Hepatocyte (in vitro differentiated cells): ENCODE measurements around the gene LPP. TPM values are rescaled to one million over a fixed set of nuclear protein-coding genes. Genes with fewer than 3 reads are reported as not detected.

Source experiments
- DNase-seq: peaks from one replicate; pipeline ENCODE4 v3.0.0-alpha.2; 2016; ENCODE audit warnings: low spot score
- H2AFZ ChIP-seq: fragments of 200-600 bp; sonication (generic); 2 replicates; pipeline ENCODE4 v1.6.0; 2016; ENCODE audit warnings: antibody characterized with exemption, mild to moderate bottlenecking
- H3K27ac ChIP-seq: fragments of 200-600 bp; sonication (generic); 2 replicates; pipeline ENCODE4 v1.5.1; 2016; ENCODE audit warnings: mild to moderate bottlenecking
- H3K27me3 ChIP-seq: fragments of 200-600 bp; sonication (generic); 2 replicates; pipeline ENCODE4 v1.6.1; 2016
- H3K36me3 ChIP-seq: fragments of 200-600 bp; sonication (generic); replicated peaks from 2 replicates; pipeline ENCODE4 v1.5.1; 2016; ENCODE audit warnings: low read depth; ENCODE audit not compliant: insufficient read depth
- H3K4me1 ChIP-seq: fragments of 200-600 bp; sonication (generic); 2 replicates; pipeline ENCODE4 v1.5.1; 2016; ENCODE audit warnings: mild to moderate bottlenecking, moderate library complexity; ENCODE audit not compliant: insufficient read depth
- H3K4me2 ChIP-seq: fragments of 200-600 bp; sonication (generic); 2 replicates; pipeline ENCODE4 v1.6.0; 2016
- H3K4me3 ChIP-seq: fragments of 200-600 bp; sonication (generic); 2 replicates; pipeline ENCODE4 v1.5.1; 2016; ENCODE audit warnings: mild to moderate bottlenecking
- H3K79me2 ChIP-seq: fragments of 200-600 bp; sonication (generic); 2 replicates; pipeline ENCODE4 v1.6.0; 2017; ENCODE audit warnings: mild to moderate bottlenecking
- H3K9me2 ChIP-seq: fragments of 200-600 bp; sonication (generic); replicated peaks from 2 replicates; pipeline ENCODE4 v1.6.0; 2017; ENCODE audit warnings: mild to moderate bottlenecking; ENCODE audit not compliant: insufficient read depth
- H3K9me3 ChIP-seq: fragments of 200-600 bp; sonication (generic); 2 replicates; pipeline ENCODE4 v1.5.1; 2016; ENCODE audit warnings: low read depth, mild to moderate bottlenecking
- H4K20me1 ChIP-seq: fragments of 200-600 bp; sonication (generic); 2 replicates; pipeline ENCODE4 v1.6.0; 2016; ENCODE audit warnings: mild to moderate bottlenecking; ENCODE audit not compliant: insufficient read depth, poor library complexity, severe bottlenecking
- EZH2 ChIP-seq: fragments of 200-600 bp; sonication (generic); IDR thresholded peaks from 2 replicates; pipeline ENCODE4 v1.6.1; 2016; ENCODE audit warnings: antibody characterized with exemption, mild to moderate bottlenecking, borderline replicate concordance
- EZH2phosphoT487 ChIP-seq: fragments of 200-600 bp; sonication (generic); IDR thresholded peaks from one replicate; pipeline ENCODE4 v1.6.1; 2018; ENCODE audit warnings: antibody characterized with exemption, mild to moderate bottlenecking, low read depth, moderate library complexity; ENCODE audit not compliant: unreplicated experiment, severe bottlenecking
- WGBS: methylation state at CpG from one replicate; pipeline ENCODE4 v1.1.6; 2016; ENCODE audit warnings: low lambda C conversion rate; ENCODE audit errors: missing lambda C conversion rate; 5-methylcytosine and 5-hydroxymethylcytosine counted together
- polyA plus RNA-seq: library from polyadenylated mRNA; unstranded; fragments of >200 nt; fragmentation: Nextera tagmentation; extraction: Ambion mirVana; gene quantifications from 2 replicates; pipeline ENCODE4 v1.2.1, GENCODE V29; 2016
- total RNA-seq: library from RNA; depleted of rRNA; stranded (reverse); fragments of >200 nt; gene quantifications from 2 replicates; pipeline ENCODE4 v1.2.3, GENCODE V29; 2014
- TF ChIP-seq, protein P1 (sequence below): fragments of 200-600 bp; sonication (generic); IDR thresholded peaks from 2 replicates; pipeline ENCODE4 v1.5.1; 2016; ENCODE audit warnings: antibody characterized with exemption, mild to moderate bottlenecking; ENCODE audit not compliant: poor library complexity

The LPP gene
- total and polyA plus RNA-seq, 2 experiments from 2014 or later, result 53.2 to 73.8 TPM

- H4K20me1 ChIP-seq, result no peaks in the 10 kb centered on the region
- peaks cover 21% of the 10 kb centered on the region for H3K4me1 ChIP-seq
- no peak overlapping the region for H3K27ac ChIP-seq
- H3K4me2 ChIP-seq, result no peak overlapping the region
- H3K79me2 ChIP-seq, result peaks cover 75% of the 10 kb centered on the region
- TF ChIP-seq EZH2phosphoT487 (no peak), EZH2 (no peak)
- TF ChIP-seq, protein P1, sequence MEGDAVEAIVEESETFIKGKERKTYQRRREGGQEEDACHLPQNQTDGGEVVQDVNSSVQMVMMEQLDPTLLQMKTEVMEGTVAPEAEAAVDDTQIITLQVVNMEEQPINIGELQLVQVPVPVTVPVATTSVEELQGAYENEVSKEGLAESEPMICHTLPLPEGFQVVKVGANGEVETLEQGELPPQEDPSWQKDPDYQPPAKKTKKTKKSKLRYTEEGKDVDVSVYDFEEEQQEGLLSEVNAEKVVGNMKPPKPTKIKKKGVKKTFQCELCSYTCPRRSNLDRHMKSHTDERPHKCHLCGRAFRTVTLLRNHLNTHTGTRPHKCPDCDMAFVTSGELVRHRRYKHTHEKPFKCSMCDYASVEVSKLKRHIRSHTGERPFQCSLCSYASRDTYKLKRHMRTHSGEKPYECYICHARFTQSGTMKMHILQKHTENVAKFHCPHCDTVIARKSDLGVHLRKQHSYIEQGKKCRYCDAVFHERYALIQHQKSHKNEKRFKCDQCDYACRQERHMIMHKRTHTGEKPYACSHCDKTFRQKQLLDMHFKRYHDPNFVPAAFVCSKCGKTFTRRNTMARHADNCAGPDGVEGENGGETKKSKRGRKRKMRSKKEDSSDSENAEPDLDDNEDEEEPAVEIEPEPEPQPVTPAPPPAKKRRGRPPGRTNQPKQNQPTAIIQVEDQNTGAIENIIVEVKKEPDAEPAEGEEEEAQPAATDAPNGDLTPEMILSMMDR, result no peak
- WGBS, result 79% methylated on average over 3 of the region's 3 CpGs
- no peak overlapping the region for H2AFZ ChIP-seq
- no peaks in the 10 kb centered on the region for H3K27me3 ChIP-seq
- no peak for DNase-seq
- no peaks in the 10 kb centered on the region for H3K36me3 ChIP-seq
- H3K4me3 ChIP-seq, result no peak overlapping the region
- no peaks in the 10 kb centered on the region for H3K9me2 ChIP-seq
- no peaks in the 10 kb centered on the region for H3K9me3 ChIP-seq
These were observed 247.5 kb downstream of the LPP start for GRCh38 chr3:188401244-188401993.

- H3K9me2 ChIP-seq, result no peaks in the 10 kb centered on the region
- no peaks in the 10 kb centered on the region for H3K36me3 ChIP-seq
- H3K79me2 ChIP-seq, result peaks cover 67% of the 10 kb centered on the region
- no peak overlapping the region for H2AFZ ChIP-seq
- peaks cover 17% of the 10 kb centered on the region for H3K4me1 ChIP-seq
- no peak for TF ChIP-seq EZH2phosphoT487
- TF ChIP-seq EZH2, result no peak
- TF ChIP-seq, protein P1, result no peak
- no peak overlapping the region for H3K4me3 ChIP-seq
- H3K4me2 ChIP-seq, result no peak overlapping the region
- no peak for DNase-seq
- H3K9me3 ChIP-seq, result no peaks in the 10 kb centered on the region
- no peaks in the 10 kb centered on the region for H4K20me1 ChIP-seq
- H3K27me3 ChIP-seq, result no peaks in the 10 kb centered on the region
- H3K27ac ChIP-seq, result no peak overlapping the region
These were observed 248.3 kb downstream of the LPP start for GRCh38 chr3:188402229-188402628.

- DNase-seq, result no peak
- Histone ChIP-seq H3K27me3 (no peaks in the 10 kb centered on the region), H4K20me1 (no peaks in the 10 kb centered on the region), H3K27ac (no peak overlapping the region), H3K9me2 (no peaks in the 10 kb centered on the region), H3K4me2 (no peak overlapping the region), H3K9me3 (no peaks in the 10 kb centered on the region), H3K4me3 (no peak overlapping the region), H3K36me3 (no peaks in the 10 kb centered on the region), H3K79me2 (peaks cover 61% of the 10 kb centered on the region), H3K4me1 (peaks cover 9% of the 10 kb centered on the region), H2AFZ (no peak overlapping the region)
- 96% methylated on average over 1 of the region's 1 CpG for WGBS
- TF ChIP-seq, protein P1, result no peak
- TF ChIP-seq EZH2, result no peak
These were observed 249.4 kb downstream of the LPP start for GRCh38 chr3:188403404-188403803.
